Calu3 (cell line): ENCODE results near the gene ERFL. TPM values are rescaled to one million over a fixed set of nuclear protein-coding genes. Genes with fewer than 3 reads are reported as not detected.

ENCODE experiments used
- BruUV-seq: library from RNA; stranded (reverse); fragments of 400-500 nt; replicated peaks from 2 replicates; lab custom pipeline; 2021; lab: Mats Ljungman, UMichigan
- CTCF ChIA-PET: fragments of 300-600 bp; sonication (Branson Sonifier 250); formaldehyde crosslinking; loops from one replicate; lab custom pipeline; 2022; ENCODE audit warnings: antibody characterized with exemption; lab: Charles Lee
- DNase-seq: peaks from one replicate; pipeline ENCODE4 v3.0.0; 2022
- H3K27ac Mint-ChIP-seq: one replicate; pipeline ENCODE4 v1.8.0; 2022; ENCODE audit warnings: mixed read lengths; ENCODE audit not compliant: unreplicated experiment
- H3K27me3 Mint-ChIP-seq: one replicate; pipeline ENCODE4 v1.8.0; 2022; ENCODE audit warnings: mixed read lengths; ENCODE audit not compliant: unreplicated experiment
- H3K36me3 Mint-ChIP-seq: one replicate; pipeline ENCODE4 v1.8.0; 2022; ENCODE audit warnings: mild to moderate bottlenecking, moderate library complexity, mixed read lengths; ENCODE audit not compliant: insufficient read depth, unreplicated experiment
- H3K4me1 Mint-ChIP-seq: one replicate; pipeline ENCODE4 v1.8.0; 2022; ENCODE audit warnings: mild to moderate bottlenecking, low read depth, mixed read lengths; ENCODE audit not compliant: unreplicated experiment
- H3K4me3 Mint-ChIP-seq: one replicate; pipeline ENCODE4 v1.8.0; 2022; ENCODE audit warnings: mild to moderate bottlenecking, low read depth, moderate library complexity, mixed read lengths; ENCODE audit not compliant: unreplicated experiment
- H3K9me3 Mint-ChIP-seq: one replicate; pipeline ENCODE4 v1.8.0; 2022; ENCODE audit warnings: low read depth, mixed read lengths; ENCODE audit not compliant: unreplicated experiment
- CTCF ChIP-seq: fragments of 200-600 bp; IDR thresholded peaks from one replicate; pipeline ENCODE4 v1.8.0; 2022; ENCODE audit warnings: antibody characterized with exemption; ENCODE audit not compliant: unreplicated experiment
- intact Hi-C: fragments of 100-400 bp; cut with micrococcal nuclease; formaldehyde crosslinking; loops from one replicate; pipeline ENCODE4 v1.10.0; 2022; ENCODE audit not compliant: unreplicated experiment
- total RNA-seq: library from RNA; stranded (reverse); gene quantifications from 2 replicates; pipeline ENCODE4 v1.2.3, GENCODE V29; 2022

ERFL gene
- total RNA-seq, 1 experiment from 2014 or later = 0.21 TPM

GRCh38 chr19:41904118-41904870 is 24.0 kb downstream of the ERFL start:
- peaks cover 68% of the 10 kb centered on the region for H3K36me3 Mint-ChIP-seq

GRCh38 chr19:41903193-41903953 is 24.9 kb downstream of the ERFL start:
- DNase-seq = no peak
- TF ChIP-seq CTCF = no peak
- intact Hi-C loops = no loop called here
- CTCF ChIA-PET = interaction anchor here (0.7 to 1.3 kb wide), 3 partner anchors 47 to 666 kb away, joined by 3 read pairs; no protein-coding TSS in a partner anchor
- Mint-ChIP-seq H3K27ac (no peak overlapping the region), H3K4me3 (no peak overlapping the region), H3K27me3 (no peaks in the 10 kb centered on the region), H3K9me3 (no peaks in the 10 kb centered on the region), H3K4me1 (peaks cover 41% of the 10 kb centered on the region), H3K36me3 (peaks cover 72% of the 10 kb centered on the region)
- no TSS peak for BruUV-seq

More at GRCh38 chr19:41904118-41904870, 24.0 kb downstream of the ERFL start:
- BruUV-seq = no TSS peak
- H3K27ac Mint-ChIP-seq = peak overlapping the region; percentile 70
- peak; percentile 91 for DNase-seq
- H3K4me1 Mint-ChIP-seq = peaks cover 41% of the 10 kb centered on the region
- no peak for TF ChIP-seq CTCF
- no peaks in the 10 kb centered on the region for H3K27me3 Mint-ChIP-seq
- H3K4me3 Mint-ChIP-seq = peak overlapping the region; percentile 43
- intact Hi-C loops = loop anchor here (2.0 kb wide), 1 partner anchor 17 kb away; no protein-coding TSS in a partner anchor
- CTCF ChIA-PET = interaction anchor here (0.5 to 0.7 kb wide), 3 partner anchors 46 to 665 kb away, joined by 3 to 14 read pairs (median 3); no protein-coding TSS in a partner anchor
- H3K9me3 Mint-ChIP-seq = no peaks in the 10 kb centered on the region

GRCh38 chr19:41902594-41902993 is 25.7 kb downstream of the ERFL start:
- Mint-ChIP-seq H3K4me3 (no peak overlapping the region), H3K27ac (no peak overlapping the region), H3K27me3 (no peaks in the 10 kb centered on the region), H3K9me3 (no peaks in the 10 kb centered on the region), H3K36me3 (peaks cover 75% of the 10 kb centered on the region), H3K4me1 (peaks cover 41% of the 10 kb centered on the region)
- no TSS peak for BruUV-seq
- TF ChIP-seq CTCF = no peak
- no peak for DNase-seq
- intact Hi-C loops = no loop called here
- CTCF ChIA-PET = interaction anchor here (1.3 kb wide), 1 partner anchor 55 kb away, joined by 3 read pairs; no protein-coding TSS in a partner anchor

GRCh38 chr19:41901707-41902360 is 26.4 kb downstream of the ERFL start:
- no peaks in the 10 kb centered on the region for H3K27me3 Mint-ChIP-seq
- no peak overlapping the region for H3K4me3 Mint-ChIP-seq
- TF ChIP-seq CTCF = no peak
- peaks cover 37% of the 10 kb centered on the region for H3K4me1 Mint-ChIP-seq
- peaks cover 68% of the 10 kb centered on the region for H3K36me3 Mint-ChIP-seq
- BruUV-seq = no TSS peak
- CTCF ChIA-PET = interaction anchor here (0.7 kb wide), 1 partner anchor 32 kb away, joined by 3 read pairs; no protein-coding TSS in a partner anchor
- H3K27ac Mint-ChIP-seq = no peak overlapping the region
- no peak for DNase-seq
- intact Hi-C loops = no loop called here
- H3K9me3 Mint-ChIP-seq = no peaks in the 10 kb centered on the region
